ENCODE data around the gene DCLRE1B. TPM values are rescaled to one million over a fixed set of nuclear protein-coding genes. Genes with fewer than 3 reads are reported as not detected.

Gene DCLRE1B
- total and polyA plus RNA-seq, 9 of the 15 experiments (the other 6 are each of a cell fraction or from before 2014, with no cell fraction given) = 10.6 to 28.8 (median 17.2) TPM

GRCh38 chr1:113940365-113941244 lies 35.5 kb downstream of the DCLRE1B start (continued):
- 0 out of 6 replicates have a peak, but pooled peaks of 1 of the 3 experiments have one; percentile 28 for TF ChIP-seq ZBTB11 (CRISPR knock-in tag; IDR thresholded peaks at IDR 0.05)

DNA sequence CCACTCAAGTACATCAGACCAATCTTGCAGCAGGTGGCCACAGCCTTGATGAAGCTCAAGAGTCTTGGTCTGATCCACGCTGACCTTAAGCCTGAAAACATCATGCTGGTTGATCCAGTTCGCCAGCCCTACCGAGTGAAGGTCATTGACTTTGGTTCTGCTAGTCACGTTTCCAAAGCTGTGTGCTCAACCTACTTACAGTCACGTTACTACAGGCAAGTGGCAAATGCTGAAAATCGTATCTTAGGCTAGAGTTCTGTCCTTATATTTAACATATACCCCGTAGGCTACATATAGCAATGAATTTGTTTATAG lies 36.1 kb downstream of the DCLRE1B start:
- Histone ChIP-seq H3K4me3 (no peak overlapping the region), H2AFZ (ENCODE audit: low read depth, low read length) (no peak overlapping the region), H3K4me1 (replicated peaks in 1 of 2; ENCODE audit: control insufficient read depth in 2 of 2, insufficient read depth in 2 of 2, low read length in 2 of 2) (peaks cover 9 to 10% of the 10 kb centered on the region in 2 experiments; a peak in 3 of 5 replicates), H4K20me1 (replicated peaks; ENCODE audit: control insufficient read depth, insufficient read depth, low read length) (peaks cover 16% of the 10 kb centered on the region; the same call in 1 of the 2 replicates), H3K9me3 (replicated peaks; ENCODE audit: control insufficient read depth, insufficient read depth, low read depth, low read length) (no peaks in the 10 kb centered on the region), H3K36me3 (ENCODE audit: control insufficient read depth, insufficient read depth, low read length) (peaks cover 55% of the 10 kb centered on the region), H3K9ac (ENCODE audit: insufficient read depth in 1 of 2, low read depth in 2 of 2, low read length in 2 of 2) (no peak overlapping the region), H3K27me3 (ENCODE audit: control insufficient read depth in 2 of 2, insufficient read depth in 2 of 2, low read length in 2 of 2) (no peaks in the 10 kb centered on the region), H3K9me1 (ENCODE audit: control insufficient read depth, insufficient read depth, low read length) (no peaks in the 10 kb centered on the region), H3K27ac (ENCODE audit: extremely low read depth, low read depth, low read length) (no peak overlapping the region), H3K79me2 (ENCODE audit: control insufficient read depth, insufficient read depth, low read length) (peaks cover 92% of the 10 kb centered on the region), H3K4me2 (ENCODE audit: insufficient read depth, low read length) (no peak overlapping the region)
- in situ Hi-C loops (cut with MboI) (no loop called here), intact Hi-C loops (cut with micrococcal nuclease) (no loop called here)
- FAIRE-seq = no peak
- 87% methylated on average over 7 of the region's 7 CpGs for WGBS (ENCODE audit: insufficient coverage, low coverage, missing lambda C conversion rate)
- DNase-seq (ENCODE audit: extremely low read depth in 1 of 4, low spot score in 3 of 4) = no peak
- CTCF ChIA-PET (ENCODE audit: low intra/inter-chr PET ratio) = no interaction called here
- no peak for TF ChIP-seq CHD4 (IDR thresholded peaks at IDR 0.05; ENCODE audit: insufficient read depth, insufficient replicate concordance, low read depth, low read length, poor library complexity, severe bottlenecking)
- POLR2A ChIA-PET = interaction anchor here (3.1 to 7.3 kb wide), 2 partner anchors 11 kb away, joined by 12 to 61 read pairs; partner anchors contain the start of gene HIPK1
- BruUV-seq (replicated peaks) = no TSS peak
- ATAC-seq = no peak

Measured in K562 (cell line).